HG03135 (cell line): ENCODE results near the gene HS2ST1.
"Not testable (repeated sequence)": the region's sequence is repeated elsewhere in the genome, so short reads cannot be mapped to it uniquely, and the experiment has no call there.

Source experiments
- ATAC-seq: cut with Tn5 transposase; IDR thresholded peaks from one replicate; pipeline ENCODE4 v1.9.1; 2021; ENCODE audit warnings: mild to moderate bottlenecking, moderate library complexity; ENCODE audit not compliant: unreplicated experiment

The HS2ST1 gene

GRCh38 chr1:87056974-87057373 lies 142.5 kb downstream of the HS2ST1 start:
- ATAC-seq, result no peak

- no peak for ATAC-seq
These were observed 143.9 kb downstream of the HS2ST1 start for GRCh38 chr1:87058343-87058649.

- ATAC-seq, result peak; percentile 44
These were observed 147.3 kb downstream of the HS2ST1 start for GRCh38 chr1:87061742-87062156.

GRCh38 chr1:87062687-87063086 lies 148.3 kb downstream of the HS2ST1 start:
- no peak for ATAC-seq

GRCh38 chr1:87064309-87064708 lies 149.9 kb downstream of the HS2ST1 start:
- ATAC-seq, result no peak

GRCh38 chr1:87064986-87065385 lies 150.6 kb downstream of the HS2ST1 start:
- no peak for ATAC-seq

- ATAC-seq, result not testable (repeated sequence)
These were observed 152.3 kb downstream of the HS2ST1 start for GRCh38 chr1:87066708-87067107.

- ATAC-seq, result no peak
These were observed 158.0 kb downstream of the HS2ST1 start for GRCh38 chr1:87072411-87072810.

- no peak for ATAC-seq
These were observed 158.5 kb downstream of the HS2ST1 start for GRCh38 chr1:87072904-87073303.

- ATAC-seq, result no peak
These were observed 159.8 kb downstream of the HS2ST1 start for GRCh38 chr1:87074001-87074795.

GRCh38 chr1:87077959-87078639 lies 163.7 kb downstream of the HS2ST1 start:
- ATAC-seq, result no peak

- no peak for ATAC-seq
These were observed 169.9 kb downstream of the HS2ST1 start for GRCh38 chr1:87084244-87084836.

- ATAC-seq, result no peak
These were observed 171.7 kb downstream of the HS2ST1 start for GRCh38 chr1:87086120-87086519.

- ATAC-seq, result no peak
These were observed 174.8 kb downstream of the HS2ST1 start for GRCh38 chr1:87089070-87089736.

- no peak for ATAC-seq
These were observed 175.4 kb downstream of the HS2ST1 start for GRCh38 chr1:87089823-87090222.

GRCh38 chr1:87091425-87091824 lies 177.0 kb downstream of the HS2ST1 start:
- ATAC-seq, result no peak

GRCh38 chr1:87092846-87093245 lies 178.4 kb downstream of the HS2ST1 start:
- no peak for ATAC-seq

GRCh38 chr1:87093286-87093685 lies 178.9 kb downstream of the HS2ST1 start:
- no peak for ATAC-seq

- no peak for ATAC-seq
These were observed 179.8 kb downstream of the HS2ST1 start for GRCh38 chr1:87094238-87094637.

- ATAC-seq, result no peak
These were observed 185.8 kb downstream of the HS2ST1 start for GRCh38 chr1:87100271-87100670.

- no peak for ATAC-seq
These were observed 188.6 kb downstream of the HS2ST1 start for GRCh38 chr1:87103074-87103473.

- ATAC-seq, result no peak
These were observed 189.7 kb downstream of the HS2ST1 start for GRCh38 chr1:87104140-87104539.
